Measurements from ENCODE around the gene ANKRD42. TPM values are rescaled to one million over a fixed set of nuclear protein-coding genes. Genes with fewer than 3 reads are reported as not detected.

ANKRD42 gene
- total RNA-seq, 1 experiment from 2014 or later = 5.4 TPM

DNA sequence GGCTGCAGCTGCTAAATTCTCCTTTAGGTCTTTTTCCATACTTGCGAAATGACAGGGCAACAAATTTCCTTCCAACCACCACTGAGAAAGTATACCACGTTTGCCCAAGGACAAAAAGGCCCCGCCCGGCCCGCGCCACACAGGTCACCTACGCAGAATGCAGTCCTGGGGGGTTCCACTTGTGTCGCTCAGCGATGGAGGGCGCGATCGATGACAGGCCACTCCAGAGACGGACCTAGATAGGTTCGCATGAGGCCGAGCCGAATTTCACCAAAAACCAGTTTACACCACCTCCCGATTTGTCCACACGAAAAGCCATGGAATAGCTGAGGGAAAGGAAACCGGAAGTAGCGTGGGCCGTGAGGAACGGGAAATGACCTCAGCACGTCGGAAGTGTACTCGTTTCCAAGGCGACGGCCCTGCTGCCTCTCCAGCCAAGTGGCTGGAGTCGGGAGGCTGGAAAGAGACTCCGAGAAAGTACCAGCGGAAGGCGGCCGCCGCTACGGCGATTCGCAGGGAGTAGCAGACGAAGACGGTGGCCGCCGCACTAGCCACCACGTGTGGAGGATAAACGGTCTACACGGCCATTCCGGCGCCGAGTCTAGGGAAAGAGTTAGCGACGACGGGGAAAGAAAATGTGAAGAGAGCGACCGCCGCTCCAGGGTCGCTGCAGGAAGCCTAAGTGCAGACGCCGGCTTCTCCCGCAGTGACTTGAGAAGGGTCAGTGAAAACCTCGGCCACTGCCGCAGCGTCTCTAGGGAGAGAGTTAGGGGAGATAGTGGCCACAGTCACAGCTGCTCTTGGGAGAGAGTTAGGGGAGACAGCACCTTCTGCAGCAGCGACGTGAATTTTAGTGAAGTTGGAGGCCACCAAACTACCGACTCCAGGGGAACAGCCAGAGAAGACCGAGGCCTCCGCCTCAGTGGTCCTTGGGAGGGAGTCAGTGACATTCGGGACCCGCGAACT lies at the start of gene ANKRD42 (continued):
- TF ChIP-seq YY1 (IDR thresholded peaks at IDR 0.05; ENCODE audit: extremely low read depth, insufficient replicate concordance, low read depth, low read length) (no peak), EGR1 (IDR thresholded peaks at IDR 0.05; ENCODE audit: low read depth) (peak; percentile 65), ZNF274 (IDR thresholded peaks at IDR 0.05; ENCODE audit: low read depth, low read length) (no peak), JUND (IDR thresholded peaks at IDR 0.05) (no peak), TCF7L2 (IDR thresholded peaks at IDR 0.05; ENCODE audit: borderline replicate concordance, extremely low read depth, insufficient read depth, insufficient read length) (no peak)
- TF ChIP-seq, protein P1, sequence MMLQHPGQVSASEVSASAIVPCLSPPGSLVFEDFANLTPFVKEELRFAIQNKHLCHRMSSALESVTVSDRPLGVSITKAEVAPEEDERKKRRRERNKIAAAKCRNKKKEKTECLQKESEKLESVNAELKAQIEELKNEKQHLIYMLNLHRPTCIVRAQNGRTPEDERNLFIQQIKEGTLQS (IDR thresholded peaks at IDR 0.05) = no peak

DNA sequence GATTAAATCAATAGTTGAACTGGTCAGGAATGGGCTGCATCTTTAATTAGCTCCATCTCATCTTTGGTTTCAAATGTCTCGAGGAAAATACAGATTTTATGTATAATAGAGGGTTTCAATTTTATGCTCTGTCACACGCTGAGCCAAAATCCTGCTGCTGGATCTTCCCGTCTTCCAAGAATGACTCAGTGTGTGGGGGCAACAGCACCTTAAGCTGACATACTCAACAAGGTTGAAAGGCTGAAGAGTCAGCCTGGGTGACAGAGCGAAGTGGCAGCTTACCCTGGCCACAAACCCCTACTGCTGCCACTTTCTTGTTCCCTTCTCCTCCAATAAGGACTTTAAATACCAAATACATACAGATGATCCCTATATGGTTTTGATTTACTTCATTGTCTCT lies 45.6 kb upstream of the ANKRD42 start:
- H3K27ac ChIP-seq (ENCODE audit: low read depth, low read length) = no peak overlapping the region
- no peak overlapping the region for H3K4me3 ChIP-seq (replicated peaks in 1 of 2; ENCODE audit: low read depth in 1 of 2, low read length in 2 of 2)
- TF ChIP-seq, protein P1 (IDR thresholded peaks at IDR 0.05) = no peak
- TF ChIP-seq RAD21 (IDR thresholded peaks at IDR 0.05; ENCODE audit: low read depth) (no peak), CEBPB (IDR thresholded peaks at IDR 0.05; ENCODE audit: low read depth) (no peak), YY1 (IDR thresholded peaks at IDR 0.05; ENCODE audit: extremely low read depth, insufficient replicate concordance, low read depth, low read length) (no peak), POLR2AphosphoS5 (IDR thresholded peaks at IDR 0.05; ENCODE audit: low read depth, low read length) (no peak), SP1 (IDR thresholded peaks at IDR 0.05; ENCODE audit: low read depth) (no peak), EZH2 (IDR thresholded peaks at IDR 0.05) (no peak)
- TF ChIP-seq, protein P2, sequence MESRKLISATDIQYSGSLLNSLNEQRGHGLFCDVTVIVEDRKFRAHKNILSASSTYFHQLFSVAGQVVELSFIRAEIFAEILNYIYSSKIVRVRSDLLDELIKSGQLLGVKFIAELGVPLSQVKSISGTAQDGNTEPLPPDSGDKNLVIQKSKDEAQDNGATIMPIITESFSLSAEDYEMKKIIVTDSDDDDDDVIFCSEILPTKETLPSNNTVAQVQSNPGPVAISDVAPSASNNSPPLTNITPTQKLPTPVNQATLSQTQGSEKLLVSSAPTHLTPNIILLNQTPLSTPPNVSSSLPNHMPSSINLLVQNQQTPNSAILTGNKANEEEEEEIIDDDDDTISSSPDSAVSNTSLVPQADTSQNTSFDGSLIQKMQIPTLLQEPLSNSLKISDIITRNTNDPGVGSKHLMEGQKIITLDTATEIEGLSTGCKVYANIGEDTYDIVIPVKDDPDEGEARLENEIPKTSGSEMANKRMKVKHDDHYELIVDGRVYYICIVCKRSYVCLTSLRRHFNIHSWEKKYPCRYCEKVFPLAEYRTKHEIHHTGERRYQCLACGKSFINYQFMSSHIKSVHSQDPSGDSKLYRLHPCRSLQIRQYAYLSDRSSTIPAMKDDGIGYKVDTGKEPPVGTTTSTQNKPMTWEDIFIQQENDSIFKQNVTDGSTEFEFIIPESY (IDR thresholded peaks at IDR 0.05; ENCODE audit: extremely low read depth, insufficient replicate concordance, low read length) = no peak
- TF ChIP-seq, protein P3, sequence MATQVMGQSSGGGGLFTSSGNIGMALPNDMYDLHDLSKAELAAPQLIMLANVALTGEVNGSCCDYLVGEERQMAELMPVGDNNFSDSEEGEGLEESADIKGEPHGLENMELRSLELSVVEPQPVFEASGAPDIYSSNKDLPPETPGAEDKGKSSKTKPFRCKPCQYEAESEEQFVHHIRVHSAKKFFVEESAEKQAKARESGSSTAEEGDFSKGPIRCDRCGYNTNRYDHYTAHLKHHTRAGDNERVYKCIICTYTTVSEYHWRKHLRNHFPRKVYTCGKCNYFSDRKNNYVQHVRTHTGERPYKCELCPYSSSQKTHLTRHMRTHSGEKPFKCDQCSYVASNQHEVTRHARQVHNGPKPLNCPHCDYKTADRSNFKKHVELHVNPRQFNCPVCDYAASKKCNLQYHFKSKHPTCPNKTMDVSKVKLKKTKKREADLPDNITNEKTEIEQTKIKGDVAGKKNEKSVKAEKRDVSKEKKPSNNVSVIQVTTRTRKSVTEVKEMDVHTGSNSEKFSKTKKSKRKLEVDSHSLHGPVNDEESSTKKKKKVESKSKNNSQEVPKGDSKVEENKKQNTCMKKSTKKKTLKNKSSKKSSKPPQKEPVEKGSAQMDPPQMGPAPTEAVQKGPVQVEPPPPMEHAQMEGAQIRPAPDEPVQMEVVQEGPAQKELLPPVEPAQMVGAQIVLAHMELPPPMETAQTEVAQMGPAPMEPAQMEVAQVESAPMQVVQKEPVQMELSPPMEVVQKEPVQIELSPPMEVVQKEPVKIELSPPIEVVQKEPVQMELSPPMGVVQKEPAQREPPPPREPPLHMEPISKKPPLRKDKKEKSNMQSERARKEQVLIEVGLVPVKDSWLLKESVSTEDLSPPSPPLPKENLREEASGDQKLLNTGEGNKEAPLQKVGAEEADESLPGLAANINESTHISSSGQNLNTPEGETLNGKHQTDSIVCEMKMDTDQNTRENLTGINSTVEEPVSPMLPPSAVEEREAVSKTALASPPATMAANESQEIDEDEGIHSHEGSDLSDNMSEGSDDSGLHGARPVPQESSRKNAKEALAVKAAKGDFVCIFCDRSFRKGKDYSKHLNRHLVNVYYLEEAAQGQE (IDR thresholded peaks at IDR 0.05; ENCODE audit: low read depth) = no peak
- H2AFZ ChIP-seq (ENCODE audit: low read depth, low read length, poor library complexity, severe bottlenecking) = peak overlapping the region; percentile 69
- no peaks in the 10 kb centered on the region for H3K9me2 ChIP-seq (ENCODE audit: insufficient read depth)
- H4K20me1 ChIP-seq (ENCODE audit: insufficient read depth) = no peaks in the 10 kb centered on the region
- BruUV-seq (replicated peaks) = no TSS peak
- ChIA-PET RAD21 (ENCODE audit: low non-redundant PET in 1 of 2, low total read pairs in 2 of 2, uncharacterized antibody in 2 of 2, unreplicated experiment in 2 of 2) (no interaction called here), CTCF (no interaction called here), POLR2A (no interaction called here)
- H3K4me1 ChIP-seq (ENCODE audit: control insufficient read depth in 1 of 2, insufficient read depth in 2 of 2, low read length in 2 of 2) = peaks cover 9 to 16% of the 10 kb centered on the region in 2 experiments
- no peak overlapping the region for H3K4me2 ChIP-seq (ENCODE audit: low read length)
- H3K9me3 ChIP-seq (ENCODE audit: control insufficient read depth in 1 of 2, insufficient read depth in 1 of 2, low read depth in 1 of 2, low read length in 2 of 2) = no peaks in the 10 kb centered on the region
- intact Hi-C loops (cut with micrococcal nuclease) = no loop called here
- H3K79me2 ChIP-seq (ENCODE audit: insufficient read depth, low read length) = no peaks in the 10 kb centered on the region
- no peaks in the 10 kb centered on the region for H3K36me3 ChIP-seq (ENCODE audit: control insufficient read depth in 1 of 2, insufficient read depth in 2 of 2, low read length in 2 of 2)
- H3K9ac ChIP-seq (ENCODE audit: low read length) = no peak overlapping the region
- ATAC-seq = no peak
- DNase-seq (ENCODE audit: low read depth, low spot score) = no peak
- no peaks in the 10 kb centered on the region for H3K27me3 ChIP-seq (ENCODE audit: insufficient read depth, low read length)

Measured in HCT116 (cell line).